GM12873 (cell line): ENCODE measurements around the gene STX3.

Experiments used
- CTCF ChIP-seq: IDR thresholded peaks from 2 replicates; pipeline ENCODE4 v1.5.1; 2012; ENCODE audit warnings: low read depth, mild to moderate bottlenecking, moderate library complexity, low read length, control low read depth; ENCODE audit not compliant: insufficient read depth; ENCODE audit errors: missing control alignments

Gene STX3

GRCh38 chr11:59759900-59760299 lies 4.7 kb downstream of the STX3 start:
- no peak for TF ChIP-seq CTCF

- TF ChIP-seq CTCF, result no peak
Measured at GRCh38 chr11:59760771-59761170, 5.6 kb downstream of the STX3 start.

GRCh38 chr11:59761993-59762392 lies 6.8 kb downstream of the STX3 start:
- TF ChIP-seq CTCF, result no peak

DNA sequence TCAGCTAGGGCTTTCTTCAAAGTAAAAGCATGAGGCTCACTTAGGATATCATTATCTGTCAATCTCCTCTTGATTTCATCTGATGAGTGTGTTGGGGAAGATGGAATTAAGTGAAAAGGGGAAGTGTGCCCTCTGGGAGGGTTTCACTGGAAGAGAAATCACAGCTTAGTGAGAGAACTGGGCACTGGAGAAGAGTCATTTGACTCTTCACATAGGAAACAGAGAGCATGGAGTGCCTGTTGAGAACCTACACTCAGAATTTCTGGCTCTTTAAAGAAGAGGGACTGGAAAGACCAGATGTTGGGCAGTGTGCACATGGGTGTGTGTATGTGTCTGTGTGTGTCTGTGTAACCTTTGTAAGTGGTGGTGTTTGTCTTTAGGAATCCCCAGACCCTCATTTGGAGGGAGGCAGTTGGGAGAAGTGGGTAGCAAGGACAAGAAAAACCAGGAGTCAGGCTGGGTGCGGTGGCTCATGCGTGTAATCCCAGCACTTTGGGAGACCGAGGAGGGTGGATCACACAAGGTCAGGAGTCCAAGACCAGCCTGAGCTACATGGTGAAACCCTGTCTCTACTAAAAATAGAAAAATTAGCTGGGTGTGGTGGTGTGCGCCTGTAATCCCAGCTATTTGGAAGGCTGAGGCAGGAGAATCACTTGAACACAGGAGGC lies 10.0 kb downstream of the STX3 start:
- TF ChIP-seq CTCF, result no peak

- TF ChIP-seq CTCF, result no peak
Measured at GRCh38 chr11:59766542-59767224, 11.5 kb downstream of the STX3 start.

DNA sequence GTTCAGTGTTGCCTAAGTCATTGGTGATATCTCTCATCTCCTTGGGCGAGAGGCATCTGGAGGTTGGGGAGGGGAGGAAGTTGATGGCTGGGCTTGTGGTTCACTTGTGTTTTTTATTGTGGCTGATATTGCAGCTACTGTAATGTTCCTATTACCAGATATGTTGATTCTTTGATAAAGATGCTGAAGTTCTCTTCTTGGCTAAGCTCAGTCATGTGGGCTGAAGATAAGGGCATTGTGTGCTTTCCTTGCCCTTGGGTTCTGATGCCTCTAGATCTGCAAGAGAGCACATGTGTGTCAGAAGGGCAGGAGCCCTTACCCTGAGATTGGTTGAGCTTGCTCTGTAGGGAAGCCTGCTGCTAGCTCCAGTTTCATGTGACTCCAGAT lies 12.0 kb downstream of the STX3 start:
- TF ChIP-seq CTCF, result no peak

- TF ChIP-seq CTCF, result no peak
Measured at GRCh38 chr11:59769111-59769510, 13.9 kb downstream of the STX3 start.
